ENCODE data around the gene GPR158.

Gene GPR158

DNA sequence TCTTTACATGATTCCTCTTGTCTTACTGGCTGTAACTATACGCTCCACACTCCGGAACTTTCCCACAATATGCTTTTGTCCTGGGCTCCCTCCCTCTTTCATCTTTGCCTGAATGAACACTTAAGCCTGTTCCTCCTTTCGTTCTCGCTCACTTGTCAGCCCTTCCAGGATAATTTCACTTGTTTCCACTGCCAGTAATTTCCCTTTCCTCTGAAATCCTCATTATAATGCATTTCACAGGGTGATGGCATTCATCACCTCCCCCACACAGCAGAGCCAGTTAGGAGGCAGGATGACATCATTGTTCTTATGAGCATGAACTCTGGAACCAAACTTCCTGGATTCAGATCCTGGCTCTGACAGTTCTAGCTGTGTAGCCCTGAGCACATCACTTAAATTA, 372.6 kb downstream of the GPR158 start:
- H3K36me3 ChIP-seq (ENCODE audit: control insufficient read depth in 5 of 5, insufficient read depth in 5 of 5, low read length in 5 of 5) = no peaks in the 10 kb centered on the region
- no peak overlapping the region for H3K27ac ChIP-seq (ENCODE audit: low read depth, low read length)
- no peak overlapping the region for H3K4me3 ChIP-seq (ENCODE audit: low read depth in 1 of 5, low read length in 5 of 5)
- no peaks in the 10 kb centered on the region for H3K27me3 ChIP-seq (ENCODE audit: control insufficient read depth in 5 of 5, insufficient read depth in 4 of 5, low read length in 5 of 5)
- H3K9me3 ChIP-seq (ENCODE audit: control insufficient read depth in 5 of 5, low read length in 5 of 5) = no peaks in the 10 kb centered on the region
- no peak overlapping the region for H3K9ac ChIP-seq (ENCODE audit: low read length in 5 of 5)
- H3K4me1 ChIP-seq (ENCODE audit: control insufficient read depth in 5 of 5, insufficient read depth in 5 of 5, low read length in 5 of 5) = no peaks in the 10 kb centered on the region

- no peak overlapping the region for H3K4me3 ChIP-seq (ENCODE audit: low read depth in 1 of 5, low read length in 5 of 5)
- H3K27ac ChIP-seq (ENCODE audit: low read depth, low read length) = no peak overlapping the region
- peaks cover 0 to 3% (median 0%) of the 10 kb centered on the region in 5 donors for H3K4me1 ChIP-seq (ENCODE audit: control insufficient read depth in 5 of 5, insufficient read depth in 5 of 5, low read length in 5 of 5)
- H3K27me3 ChIP-seq (ENCODE audit: control insufficient read depth in 5 of 5, insufficient read depth in 4 of 5, low read length in 5 of 5) = no peaks in the 10 kb centered on the region
- no peak overlapping the region for H3K9ac ChIP-seq (ENCODE audit: low read length in 5 of 5)
- no peaks in the 10 kb centered on the region for H3K36me3 ChIP-seq (ENCODE audit: control insufficient read depth in 5 of 5, insufficient read depth in 5 of 5, low read length in 5 of 5)
- H3K9me3 ChIP-seq (ENCODE audit: control insufficient read depth in 5 of 5, low read length in 5 of 5) = no peaks in the 10 kb centered on the region
These were observed 377.6 kb downstream of the GPR158 start for GRCh38 chr10:25552283-25552919.

DNA sequence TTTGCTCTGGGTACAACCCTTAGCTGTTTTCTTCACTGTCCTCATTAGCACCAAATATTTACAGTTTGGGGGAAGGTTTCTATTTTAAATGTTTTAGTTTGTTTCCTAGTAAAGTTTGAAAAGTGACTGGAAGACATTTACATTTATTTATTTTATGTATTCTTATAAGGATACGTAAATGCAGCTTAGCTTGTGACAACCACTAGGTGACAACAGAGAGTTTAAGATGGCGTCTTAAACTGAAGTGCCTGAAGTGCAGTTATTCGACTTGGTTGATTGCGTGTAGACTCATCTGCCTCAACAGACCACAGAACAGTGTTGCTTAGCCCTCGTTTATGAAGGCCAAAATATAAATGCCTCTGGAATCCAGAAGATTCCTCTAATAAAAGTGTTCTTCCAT, 381.1 kb downstream of the GPR158 start:
- no peaks in the 10 kb centered on the region for H3K36me3 ChIP-seq (ENCODE audit: control insufficient read depth in 5 of 5, insufficient read depth in 5 of 5, low read length in 5 of 5)
- no peaks in the 10 kb centered on the region for H3K27me3 ChIP-seq (ENCODE audit: control insufficient read depth in 5 of 5, insufficient read depth in 4 of 5, low read length in 5 of 5)
- no peak overlapping the region for H3K9ac ChIP-seq (ENCODE audit: low read length in 5 of 5)
- peaks cover 0 to 3% (median 0%) of the 10 kb centered on the region in 5 donors for H3K4me1 ChIP-seq (ENCODE audit: control insufficient read depth in 5 of 5, insufficient read depth in 5 of 5, low read length in 5 of 5)
- no peak overlapping the region for H3K27ac ChIP-seq (ENCODE audit: low read depth, low read length)
- H3K9me3 ChIP-seq (ENCODE audit: control insufficient read depth in 5 of 5, low read length in 5 of 5) = no peaks in the 10 kb centered on the region
- no peak overlapping the region for H3K4me3 ChIP-seq (ENCODE audit: low read depth in 1 of 5, low read length in 5 of 5)

DNA sequence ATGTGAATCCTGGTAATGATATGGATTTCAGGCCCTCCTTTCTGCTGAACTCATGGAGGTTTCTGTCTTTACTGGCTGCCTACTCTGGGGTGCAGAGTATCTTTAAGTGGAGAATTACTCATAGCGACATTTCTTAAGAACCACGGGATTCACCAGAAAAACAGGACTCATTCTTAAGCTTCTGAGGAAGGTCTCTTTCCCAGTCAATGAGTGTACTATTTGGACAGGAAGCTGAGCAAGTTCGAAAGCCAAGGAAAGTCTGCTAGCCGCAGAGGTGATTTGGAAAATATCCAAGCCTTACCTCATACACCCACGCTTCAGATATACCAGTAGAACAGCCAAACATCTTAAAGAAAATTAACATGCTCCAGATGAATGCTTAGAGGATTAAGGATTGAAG, 381.7 kb downstream of the GPR158 start:
- no peak overlapping the region for H3K4me3 ChIP-seq (ENCODE audit: low read depth in 1 of 5, low read length in 5 of 5)
- no peaks in the 10 kb centered on the region for H3K36me3 ChIP-seq (ENCODE audit: control insufficient read depth in 5 of 5, insufficient read depth in 5 of 5, low read length in 5 of 5)
- no peaks in the 10 kb centered on the region for H3K27me3 ChIP-seq (ENCODE audit: control insufficient read depth in 5 of 5, insufficient read depth in 4 of 5, low read length in 5 of 5)
- no peaks in the 10 kb centered on the region for H3K9me3 ChIP-seq (ENCODE audit: control insufficient read depth in 5 of 5, low read length in 5 of 5)
- no peak overlapping the region for H3K9ac ChIP-seq (ENCODE audit: low read length in 5 of 5)
- no peak overlapping the region for H3K27ac ChIP-seq (ENCODE audit: low read depth, low read length)
- H3K4me1 ChIP-seq (ENCODE audit: control insufficient read depth in 5 of 5, insufficient read depth in 5 of 5, low read length in 5 of 5) = peaks cover 0 to 3% (median 0%) of the 10 kb centered on the region in 5 donors

DNA sequence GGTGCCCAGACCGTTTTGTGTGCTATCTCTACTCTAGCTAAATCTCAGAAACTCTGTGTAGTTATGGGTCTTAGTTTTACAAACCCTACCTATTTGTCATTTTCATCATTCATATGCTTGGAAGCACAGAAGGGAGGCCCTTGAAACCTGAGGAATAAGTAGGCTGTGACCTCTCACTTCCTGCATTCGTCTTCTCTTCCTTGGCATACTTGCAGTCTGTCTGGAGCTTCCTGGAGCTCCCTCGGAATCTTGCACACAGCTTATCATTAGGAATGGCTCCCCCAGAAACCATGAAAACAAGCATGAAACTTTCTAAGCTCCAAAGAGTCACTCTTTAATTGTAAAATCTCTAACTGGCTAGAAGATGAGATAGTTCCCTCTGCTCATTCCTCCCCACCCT, 382.3 kb downstream of the GPR158 start:
- no peak overlapping the region for H3K27ac ChIP-seq (ENCODE audit: low read depth, low read length)
- H3K27me3 ChIP-seq (ENCODE audit: control insufficient read depth in 5 of 5, insufficient read depth in 4 of 5, low read length in 5 of 5) = no peaks in the 10 kb centered on the region
- no peaks in the 10 kb centered on the region for H3K9me3 ChIP-seq (ENCODE audit: control insufficient read depth in 5 of 5, low read length in 5 of 5)
- H3K36me3 ChIP-seq (ENCODE audit: control insufficient read depth in 5 of 5, insufficient read depth in 5 of 5, low read length in 5 of 5) = no peaks in the 10 kb centered on the region
- H3K4me1 ChIP-seq (ENCODE audit: control insufficient read depth in 5 of 5, insufficient read depth in 5 of 5, low read length in 5 of 5) = peaks cover 0 to 3% (median 0%) of the 10 kb centered on the region in 5 donors
- H3K4me3 ChIP-seq (ENCODE audit: low read depth in 1 of 5, low read length in 5 of 5) = no peak overlapping the region
- H3K9ac ChIP-seq (ENCODE audit: low read length in 5 of 5) = no peak overlapping the region

GRCh38 chr10:25561758-25562157, 387.0 kb downstream of the GPR158 start:
- H3K4me1 ChIP-seq (ENCODE audit: control insufficient read depth in 5 of 5, insufficient read depth in 5 of 5, low read length in 5 of 5) = peaks cover 0 to 3% (median 0%) of the 10 kb centered on the region in 5 donors
- no peaks in the 10 kb centered on the region for H3K9me3 ChIP-seq (ENCODE audit: control insufficient read depth in 5 of 5, low read length in 5 of 5)
- no peaks in the 10 kb centered on the region for H3K36me3 ChIP-seq (ENCODE audit: control insufficient read depth in 5 of 5, insufficient read depth in 5 of 5, low read length in 5 of 5)
- H3K9ac ChIP-seq (ENCODE audit: low read length in 5 of 5) = no peak overlapping the region
- H3K4me3 ChIP-seq (ENCODE audit: low read depth in 1 of 5, low read length in 5 of 5) = no peak overlapping the region
- H3K27ac ChIP-seq (ENCODE audit: low read depth, low read length) = no peak overlapping the region
- no peaks in the 10 kb centered on the region for H3K27me3 ChIP-seq (ENCODE audit: control insufficient read depth in 5 of 5, insufficient read depth in 4 of 5, low read length in 5 of 5)

GRCh38 chr10:25562547-25562946, 387.7 kb downstream of the GPR158 start:
- H3K4me3 ChIP-seq (ENCODE audit: low read depth in 1 of 5, low read length in 5 of 5) = no peak overlapping the region
- H3K9me3 ChIP-seq (ENCODE audit: control insufficient read depth in 5 of 5, low read length in 5 of 5) = no peaks in the 10 kb centered on the region
- no peak overlapping the region for H3K9ac ChIP-seq (ENCODE audit: low read length in 5 of 5)
- H3K36me3 ChIP-seq (ENCODE audit: control insufficient read depth in 5 of 5, insufficient read depth in 5 of 5, low read length in 5 of 5) = no peaks in the 10 kb centered on the region
- no peak overlapping the region for H3K27ac ChIP-seq (ENCODE audit: low read depth, low read length)
- no peaks in the 10 kb centered on the region for H3K27me3 ChIP-seq (ENCODE audit: control insufficient read depth in 5 of 5, insufficient read depth in 4 of 5, low read length in 5 of 5)
- H3K4me1 ChIP-seq (ENCODE audit: control insufficient read depth in 5 of 5, insufficient read depth in 5 of 5, low read length in 5 of 5) = no peaks in the 10 kb centered on the region

DNA sequence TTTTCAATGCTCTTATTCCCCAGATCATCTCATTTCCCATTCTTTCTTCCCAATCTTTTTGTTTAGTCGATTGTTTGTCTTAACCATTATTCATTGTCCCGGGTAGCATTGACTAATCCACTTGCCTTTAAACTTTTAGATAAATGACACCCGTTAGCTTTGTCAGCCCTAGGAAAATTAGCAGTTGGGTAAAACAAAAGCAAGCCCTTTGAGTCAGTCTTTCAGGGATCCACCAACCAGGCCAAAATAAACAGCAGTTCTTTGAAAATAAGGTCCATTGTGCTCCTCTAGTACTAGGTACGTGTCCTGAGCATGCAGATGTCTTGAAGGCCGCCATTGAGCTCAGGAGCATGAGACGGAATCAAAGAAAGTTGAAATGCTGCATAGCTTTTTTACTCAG, 389.6 kb downstream of the GPR158 start:
- Histone ChIP-seq H3K9me3 (ENCODE audit: control insufficient read depth in 5 of 5, low read length in 5 of 5) (no peaks in the 10 kb centered on the region), H3K36me3 (ENCODE audit: control insufficient read depth in 5 of 5, insufficient read depth in 5 of 5, low read length in 5 of 5) (no peaks in the 10 kb centered on the region), H3K9ac (ENCODE audit: low read length in 5 of 5) (no peak overlapping the region), H3K27me3 (ENCODE audit: control insufficient read depth in 5 of 5, insufficient read depth in 4 of 5, low read length in 5 of 5) (no peaks in the 10 kb centered on the region), H3K27ac (ENCODE audit: low read depth, low read length) (no peak overlapping the region), H3K4me3 (ENCODE audit: low read depth in 1 of 5, low read length in 5 of 5) (no peak overlapping the region), H3K4me1 (ENCODE audit: control insufficient read depth in 5 of 5, insufficient read depth in 5 of 5, low read length in 5 of 5) (no peaks in the 10 kb centered on the region)

DNA sequence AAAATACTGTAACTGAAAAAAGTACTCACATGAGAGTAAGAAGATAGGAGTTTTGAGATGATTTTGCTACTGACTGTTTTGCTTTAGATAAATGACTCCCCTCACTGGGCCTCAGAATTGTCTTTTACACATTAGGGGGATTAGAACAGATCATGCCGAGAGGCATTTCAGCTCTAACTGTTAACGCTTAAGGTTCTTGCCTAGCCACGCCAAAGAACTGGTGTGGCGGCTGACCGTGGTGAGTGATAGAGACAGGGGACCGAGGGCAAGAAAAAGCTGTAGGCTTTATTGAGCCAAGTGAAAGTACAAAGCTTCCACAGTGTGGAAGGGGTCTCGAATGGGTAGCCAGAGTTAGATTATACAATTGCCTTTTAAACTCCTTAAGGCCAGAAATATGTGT, 390.8 kb downstream of the GPR158 start:
- Histone ChIP-seq H3K4me3 (ENCODE audit: low read depth in 1 of 5, low read length in 5 of 5) (no peak overlapping the region), H3K4me1 (ENCODE audit: control insufficient read depth in 5 of 5, insufficient read depth in 5 of 5, low read length in 5 of 5) (no peaks in the 10 kb centered on the region)

DNA sequence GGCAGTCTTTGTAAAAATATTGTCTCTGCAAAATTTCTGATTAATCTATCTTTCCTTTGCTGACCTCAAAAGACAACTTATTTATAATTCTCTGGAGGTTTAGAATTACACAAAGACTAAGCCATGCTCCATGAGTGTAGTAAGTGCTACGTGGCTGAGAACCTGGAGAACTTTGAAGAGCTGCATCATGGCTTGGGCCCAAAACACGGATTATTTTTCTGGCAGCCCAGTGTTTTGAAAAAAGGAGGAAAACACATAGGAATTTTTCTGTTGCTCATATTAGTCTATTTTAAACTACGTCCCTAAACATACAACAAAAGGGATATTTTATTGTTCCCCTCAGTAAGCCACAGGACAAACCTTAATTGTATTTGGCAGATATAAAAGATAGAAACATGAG, 398.5 kb downstream of the GPR158 start:
- Histone ChIP-seq H3K27ac (ENCODE audit: low read depth, low read length) (no peak overlapping the region), H3K27me3 (ENCODE audit: control insufficient read depth in 5 of 5, insufficient read depth in 4 of 5, low read length in 5 of 5) (no peaks in the 10 kb centered on the region), H3K9ac (ENCODE audit: low read length in 5 of 5) (no peak overlapping the region), H3K4me1 (ENCODE audit: control insufficient read depth in 5 of 5, insufficient read depth in 5 of 5, low read length in 5 of 5) (peaks cover 0 to 3% (median 0%) of the 10 kb centered on the region in 5 donors), H3K9me3 (ENCODE audit: control insufficient read depth in 5 of 5, low read length in 5 of 5) (no peaks in the 10 kb centered on the region), H3K4me3 (ENCODE audit: low read depth in 1 of 5, low read length in 5 of 5) (no peak overlapping the region), H3K36me3 (ENCODE audit: control insufficient read depth in 5 of 5, insufficient read depth in 5 of 5, low read length in 5 of 5) (no peaks in the 10 kb centered on the region)

More for the DNA sequence above, 390.8 kb downstream of the GPR158 start:
- H3K36me3 ChIP-seq (ENCODE audit: control insufficient read depth in 5 of 5, insufficient read depth in 5 of 5, low read length in 5 of 5) = no peaks in the 10 kb centered on the region
- no peaks in the 10 kb centered on the region for H3K9me3 ChIP-seq (ENCODE audit: control insufficient read depth in 5 of 5, low read length in 5 of 5)
- no peaks in the 10 kb centered on the region for H3K27me3 ChIP-seq (ENCODE audit: control insufficient read depth in 5 of 5, insufficient read depth in 4 of 5, low read length in 5 of 5)
- H3K27ac ChIP-seq (ENCODE audit: low read depth, low read length) = no peak overlapping the region
- H3K9ac ChIP-seq (ENCODE audit: low read length in 5 of 5) = no peak overlapping the region

All from subcutaneous abdominal adipose tissue (tissue), 5 donors.